ENCODE measurements around the gene ARSG. TPM values are rescaled to one million over a fixed set of nuclear protein-coding genes. Genes with fewer than 3 reads are reported as not detected.

Gene ARSG
- total and polyA plus RNA-seq, 9 of the 15 experiments (the other 6 are each of a cell fraction or from before 2014, with no cell fraction given) = 1.0 to 5.6 (median 1.8) TPM

- TF ChIP-seq ASH1L (IDR thresholded peaks at IDR 0.05; ENCODE audit: borderline replicate concordance, low read depth, partially characterized antibody) = no peak
- no peak for TF ChIP-seq YBX1 (IDR thresholded peaks at IDR 0.05)
- TF ChIP-seq SMAD3 (CRISPR knock-in tag; conservative IDR thresholded peaks at IDR 0.05) = peak; percentile 37; the same call in 1 of the 2 replicates
- TF ChIP-seq NR1H2 (CRISPR knock-in tag; IDR thresholded peaks at IDR 0.05) = no peak
- no peak for TF ChIP-seq GTF2A2 (tag; IDR thresholded peaks at IDR 0.05)
- TF ChIP-seq ZBTB33 (CRISPR knock-in tag; IDR thresholded peaks at IDR 0.05) = no peak
- no peak; the same call in 1 of the 2 replicates for TF ChIP-seq MTA2 (IDR thresholded peaks at IDR 0.05; ENCODE audit: low read depth)
- no peak for TF ChIP-seq RB1 (IDR thresholded peaks at IDR 0.05; ENCODE audit: low read depth)
- no peak for TF ChIP-seq JUN (IDR thresholded peaks at IDR 0.05; ENCODE audit: borderline replicate concordance, low read depth, low read length)
- TF ChIP-seq JUN (CRISPR knock-in tag; IDR thresholded peaks at IDR 0.05; ENCODE audit: borderline replicate concordance) = no peak
- TF ChIP-seq NBN (IDR thresholded peaks at IDR 0.05; ENCODE audit: low read depth) = no peak
- TF ChIP-seq RBM14 (IDR thresholded peaks at IDR 0.05; ENCODE audit: borderline replicate concordance, insufficient read depth, low read depth, low read length) = no peak
- TF ChIP-seq ZBTB17 (CRISPR knock-in tag; IDR thresholded peaks at IDR 0.05) = no peak
- TF ChIP-seq HMBOX1 (IDR thresholded peaks at IDR 0.05) = no peak
- no peak for TF ChIP-seq POLR2AphosphoS2 (IDR thresholded peaks at IDR 0.05; ENCODE audit: low read length)
- TF ChIP-seq TRIM28 (IDR thresholded peaks at IDR 0.05) = no peak
- TF ChIP-seq ZKSCAN8 (CRISPR knock-in tag; IDR thresholded peaks at IDR 0.05) = peak; percentile 70
- peak; percentile 11 for TF ChIP-seq ZFP36 (IDR thresholded peaks at IDR 0.05; ENCODE audit: low read depth, low read length, partially characterized antibody)
- TF ChIP-seq KDM5B (IDR thresholded peaks at IDR 0.05; ENCODE audit: insufficient replicate concordance, low read depth, low read length) = no peak
- TF ChIP-seq TRIM24 (IDR thresholded peaks at IDR 0.05) = no peak
- TF ChIP-seq ATF6 (CRISPR knock-in tag; IDR thresholded peaks at IDR 0.05) = no peak
- no peak for TF ChIP-seq CBFB (CRISPR knock-in tag; IDR thresholded peaks at IDR 0.05)
- no peak for TF ChIP-seq SNIP1 (IDR thresholded peaks at IDR 0.05; ENCODE audit: low read depth)
- TF ChIP-seq IRF9 (tag; IDR thresholded peaks at IDR 0.05) = peak; percentile 55; the same call in 1 of the 2 replicates
Observed at GRCh38 chr17:68437979-68438822, 146.9 kb downstream of the ARSG start (continued).
